ENCODE results near the gene RAB31. TPM values are rescaled to one million over a fixed set of nuclear protein-coding genes. Genes with fewer than 3 reads are reported as not detected.

RAB31 gene
- total RNA-seq, 1 donor from 2014 or later, result 26.0 TPM

- H3K36me3 ChIP-seq, result no peaks in the 10 kb centered on the region
- H3K27me3 ChIP-seq, result no peaks in the 10 kb centered on the region
- no peak for TF ChIP-seq POLR2A (IDR thresholded peaks at IDR 0.05)
- TF ChIP-seq, protein P1, sequence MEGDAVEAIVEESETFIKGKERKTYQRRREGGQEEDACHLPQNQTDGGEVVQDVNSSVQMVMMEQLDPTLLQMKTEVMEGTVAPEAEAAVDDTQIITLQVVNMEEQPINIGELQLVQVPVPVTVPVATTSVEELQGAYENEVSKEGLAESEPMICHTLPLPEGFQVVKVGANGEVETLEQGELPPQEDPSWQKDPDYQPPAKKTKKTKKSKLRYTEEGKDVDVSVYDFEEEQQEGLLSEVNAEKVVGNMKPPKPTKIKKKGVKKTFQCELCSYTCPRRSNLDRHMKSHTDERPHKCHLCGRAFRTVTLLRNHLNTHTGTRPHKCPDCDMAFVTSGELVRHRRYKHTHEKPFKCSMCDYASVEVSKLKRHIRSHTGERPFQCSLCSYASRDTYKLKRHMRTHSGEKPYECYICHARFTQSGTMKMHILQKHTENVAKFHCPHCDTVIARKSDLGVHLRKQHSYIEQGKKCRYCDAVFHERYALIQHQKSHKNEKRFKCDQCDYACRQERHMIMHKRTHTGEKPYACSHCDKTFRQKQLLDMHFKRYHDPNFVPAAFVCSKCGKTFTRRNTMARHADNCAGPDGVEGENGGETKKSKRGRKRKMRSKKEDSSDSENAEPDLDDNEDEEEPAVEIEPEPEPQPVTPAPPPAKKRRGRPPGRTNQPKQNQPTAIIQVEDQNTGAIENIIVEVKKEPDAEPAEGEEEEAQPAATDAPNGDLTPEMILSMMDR (IDR thresholded peaks at IDR 0.05), result no peak
- no peak for TF ChIP-seq POLR2AphosphoS5 (IDR thresholded peaks at IDR 0.05; ENCODE audit: insufficient read depth in 1 of 2, low read depth in 1 of 2)
- DNase-seq (ENCODE audit: extremely low spot score in 2 of 2), result no peak
- peaks cover 45% of the 10 kb centered on the region for H3K4me1 ChIP-seq
- H3K27ac ChIP-seq, result peak overlapping the region; percentile 96
- intact Hi-C loops (cut with DNase I), result no loop called here
- H3K9me3 ChIP-seq, result no peaks in the 10 kb centered on the region
- peak overlapping the region in 1 of 2 donors; percentile 13 for H3K4me3 ChIP-seq
These were observed 3.4 kb downstream of the RAB31 start for GRCh38 chr18:9711361-9712129.

DNA sequence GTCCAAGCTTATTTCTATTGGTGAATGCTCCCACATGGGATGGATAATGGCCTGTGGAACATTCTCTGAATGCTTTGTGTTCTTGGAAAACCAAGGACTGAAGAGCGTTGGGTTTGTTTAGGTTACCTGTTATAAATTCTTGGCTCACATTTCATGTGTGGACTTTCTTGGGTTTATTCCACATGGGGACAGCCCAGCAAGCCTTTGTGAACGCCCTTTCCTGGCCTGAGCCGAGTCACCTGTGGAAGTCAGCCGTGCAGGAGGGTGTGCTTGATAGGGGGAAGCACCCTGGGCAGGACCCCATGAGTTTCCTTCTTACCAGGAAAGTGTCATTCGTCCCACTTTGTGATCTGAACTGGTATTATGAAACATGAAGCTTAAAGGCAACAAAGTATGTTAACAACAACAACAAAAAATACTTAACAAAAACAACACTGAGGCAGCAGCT, 4.1 kb downstream of the RAB31 start:
- intact Hi-C loops (cut with DNase I), result no loop called here
- Histone ChIP-seq H3K4me1 (peaks cover 40% of the 10 kb centered on the region), H3K36me3 (no peaks in the 10 kb centered on the region), H3K9me3 (no peaks in the 10 kb centered on the region), H3K27me3 (no peaks in the 10 kb centered on the region), H3K4me3 (no peak overlapping the region), H3K27ac (peak overlapping the region; percentile 96)
- TF ChIP-seq, protein P1 (IDR thresholded peaks at IDR 0.05), result no peak
- no peak for TF ChIP-seq POLR2AphosphoS5 (IDR thresholded peaks at IDR 0.05; ENCODE audit: insufficient read depth in 1 of 2, low read depth in 1 of 2)
- TF ChIP-seq POLR2A (IDR thresholded peaks at IDR 0.05), result no peak
- DNase-seq (ENCODE audit: extremely low spot score in 2 of 2), result no peak

DNA sequence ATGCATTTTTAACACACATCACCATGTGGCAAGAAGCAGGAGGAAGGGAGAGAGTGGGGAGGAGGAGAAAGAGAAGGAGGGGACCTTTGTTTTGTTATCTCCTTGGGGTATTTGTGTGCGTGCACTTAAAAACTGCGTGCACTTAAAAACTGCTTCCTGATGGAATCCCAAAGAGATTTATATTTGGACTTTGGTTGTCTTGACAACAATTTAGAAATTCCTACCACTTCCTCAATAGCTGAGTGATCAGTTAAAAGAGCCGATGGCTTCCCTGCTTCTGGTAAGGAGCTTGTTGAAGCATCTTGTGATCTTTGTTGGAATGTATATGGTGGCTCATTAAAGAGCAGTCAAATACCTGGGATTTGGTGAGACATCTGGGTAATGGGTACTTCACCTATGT, 4.5 kb downstream of the RAB31 start:
- H3K27me3 ChIP-seq, result no peaks in the 10 kb centered on the region
- TF ChIP-seq POLR2AphosphoS5 (IDR thresholded peaks at IDR 0.05; ENCODE audit: insufficient read depth in 1 of 2, low read depth in 1 of 2) (no peak), POLR2A (IDR thresholded peaks at IDR 0.05) (no peak)
- TF ChIP-seq, protein P1 (IDR thresholded peaks at IDR 0.05), result no peak
- H3K27ac ChIP-seq, result peak overlapping the region; percentile 96
- H3K4me3 ChIP-seq, result no peak overlapping the region
- DNase-seq (ENCODE audit: extremely low spot score in 2 of 2), result no peak
- H3K4me1 ChIP-seq, result peaks cover 40% of the 10 kb centered on the region
- no peaks in the 10 kb centered on the region for H3K9me3 ChIP-seq
- intact Hi-C loops (cut with DNase I), result no loop called here
- no peaks in the 10 kb centered on the region for H3K36me3 ChIP-seq

GRCh38 chr18:9714266-9715087, 6.4 kb downstream of the RAB31 start:
- H3K4me1 ChIP-seq, result peaks cover 42% of the 10 kb centered on the region
- H3K36me3 ChIP-seq, result no peaks in the 10 kb centered on the region
- H3K4me3 ChIP-seq, result no peak overlapping the region
- intact Hi-C loops (cut with DNase I), result no loop called here
- H3K9me3 ChIP-seq, result no peaks in the 10 kb centered on the region
- no peak overlapping the region for H3K27ac ChIP-seq
- H3K27me3 ChIP-seq, result no peaks in the 10 kb centered on the region
- no peak for DNase-seq (ENCODE audit: extremely low spot score in 2 of 2)
- TF ChIP-seq, protein P1 (IDR thresholded peaks at IDR 0.05), result no peak
- no peak for TF ChIP-seq POLR2AphosphoS5 (IDR thresholded peaks at IDR 0.05; ENCODE audit: insufficient read depth in 1 of 2, low read depth in 1 of 2)

DNA sequence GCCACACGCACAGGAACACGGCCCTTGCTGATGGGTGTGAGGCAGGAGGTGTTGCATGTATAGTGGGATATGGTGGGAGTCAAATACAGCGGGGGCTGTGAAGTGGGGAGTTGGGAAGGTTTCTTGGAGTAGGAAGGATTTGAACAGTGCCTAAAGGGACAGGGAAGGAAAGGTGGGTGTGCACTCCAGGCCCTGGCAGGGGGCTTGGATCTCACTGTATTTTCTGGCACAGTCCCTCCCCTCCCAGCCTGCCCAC, 6.9 kb downstream of the RAB31 start:
- Histone ChIP-seq H3K27ac (no peak overlapping the region), H3K4me1 (peaks cover 47% of the 10 kb centered on the region), H3K36me3 (no peaks in the 10 kb centered on the region), H3K9me3 (no peaks in the 10 kb centered on the region), H3K27me3 (no peaks in the 10 kb centered on the region), H3K4me3 (no peak overlapping the region)
- no peak for DNase-seq (ENCODE audit: extremely low spot score in 2 of 2)
- intact Hi-C loops (cut with DNase I), result no loop called here
- TF ChIP-seq, protein P1 (IDR thresholded peaks at IDR 0.05), result no peak
- TF ChIP-seq POLR2A (IDR thresholded peaks at IDR 0.05) (no peak), POLR2AphosphoS5 (IDR thresholded peaks at IDR 0.05; ENCODE audit: insufficient read depth in 1 of 2, low read depth in 1 of 2) (no peak)
